Glomerular endothelial cell (primary cell): Measurements from ENCODE around the gene MYOCD. TPM values are rescaled to one million over a fixed set of nuclear protein-coding genes. Genes with fewer than 3 reads are reported as not detected.
"Not testable (repeated sequence)": the region's sequence is repeated elsewhere in the genome, so short reads cannot be mapped to it uniquely, and the experiment has no call there.

Experiments used
- DNase-seq: peaks from one replicate; pipeline ENCODE4 v3.0.0-alpha.2; 2011; ENCODE audit warnings: low read depth, low spot score; ENCODE audit errors: extremely low read depth
- total RNA-seq: library from RNA; depleted of rRNA; stranded (reverse); fragments of >200 nt; gene quantifications from 2 replicates; pipeline ENCODE4 v1.2.3, GENCODE V29; 2015

MYOCD gene
- 2.0 and 8.2 TPM in 2 replicates for total RNA-seq

GRCh38 chr17:12665263-12666210, at the start of gene MYOCD:
MYOCD (plus strand) TSS chr17:12665890; CDS start chr17:12666189, 299 bp downstream.
- no peak for DNase-seq

- DNase-seq: no peak
These were observed 49.5 kb upstream of the MYOCD start for GRCh38 chr17:12616161-12616560.

- DNase-seq: no peak
These were observed 47.1 kb upstream of the MYOCD start for GRCh38 chr17:12618557-12618956.

GRCh38 chr17:12619459-12620199, 46.1 kb upstream of the MYOCD start:
- no peak for DNase-seq

- no peak for DNase-seq
These were observed 45.4 kb upstream of the MYOCD start for GRCh38 chr17:12620200-12620720.

- no peak for DNase-seq
These were observed 43.0 kb upstream of the MYOCD start for GRCh38 chr17:12622726-12623125.

GRCh38 chr17:12623220-12623848, 42.4 kb upstream of the MYOCD start:
- DNase-seq: no peak

- no peak for DNase-seq
These were observed 41.5 kb upstream of the MYOCD start for GRCh38 chr17:12624211-12624610.

GRCh38 chr17:12625092-12625491, 40.6 kb upstream of the MYOCD start:
- no peak for DNase-seq

- DNase-seq: no peak
These were observed 38.5 kb upstream of the MYOCD start for GRCh38 chr17:12627177-12627629.

GRCh38 chr17:12627781-12628451, 37.8 kb upstream of the MYOCD start:
- no peak for DNase-seq

GRCh38 chr17:12631076-12631475, 34.6 kb upstream of the MYOCD start:
- no peak for DNase-seq

GRCh38 chr17:12632785-12633184, 32.9 kb upstream of the MYOCD start:
- DNase-seq: no peak

- DNase-seq: no peak
These were observed 30.8 kb upstream of the MYOCD start for GRCh38 chr17:12634789-12635414.

GRCh38 chr17:12635996-12636395, 29.7 kb upstream of the MYOCD start:
- not testable (repeated sequence) for DNase-seq

- no peak for DNase-seq
These were observed 28.7 kb upstream of the MYOCD start for GRCh38 chr17:12637015-12637414.

GRCh38 chr17:12637745-12638651, 27.7 kb upstream of the MYOCD start:
- no peak for DNase-seq

GRCh38 chr17:12640364-12640763, 25.3 kb upstream of the MYOCD start:
- no peak for DNase-seq

- no peak for DNase-seq
These were observed 24.6 kb upstream of the MYOCD start for GRCh38 chr17:12641084-12641483.
